GM20431 (cell line): ENCODE measurements around the gene ARHGAP30.
"Not testable (repeated sequence)": the region's sequence is repeated elsewhere in the genome, so short reads cannot be mapped to it uniquely, and the experiment has no call there.

Experiments
- in situ Hi-C: fragments of 300-500 bp; cut with MseI, MboI; formaldehyde crosslinking; loops from one replicate; pipeline ENCODE4 v1.15.0; 2020; ENCODE audit warnings: low sequenced_read_pairs; ENCODE audit not compliant: unreplicated experiment

Gene ARHGAP30

GRCh38 chr1:161069731-161070270 is at the start of gene ARHGAP30:
ARHGAP30 (minus strand) TSS chr1:161069891; CDS start chr1:161069624, 267 bp downstream.
- in situ Hi-C loops: no loop called here

GRCh38 chr1:161117759-161118581 is 48.3 kb upstream of the ARHGAP30 start, which contains the start of the genes NIT1 and PFDN2:
NIT1 (plus strand) TSS chr1:161118105; CDS start chr1:161118177, 72 bp downstream.
PFDN2 (minus strand) TSS chr1:161118037; CDS start chr1:161118026, 11 bp downstream.
- in situ Hi-C loops: no loop called here

- in situ Hi-C loops: not testable (repeated sequence)
Measured at GRCh38 chr1:161115961-161116360, 46.3 kb upstream of the ARHGAP30 start.

GRCh38 chr1:161115132-161115711 is 45.5 kb upstream of the ARHGAP30 start:
- in situ Hi-C loops: no loop called here

- in situ Hi-C loops: no loop called here
Measured at GRCh38 chr1:161114556-161114955, 44.9 kb upstream of the ARHGAP30 start.

- in situ Hi-C loops: no loop called here
Measured at GRCh38 chr1:161113915-161114314, 44.2 kb upstream of the ARHGAP30 start.

GRCh38 chr1:161111527-161111926 is 41.8 kb upstream of the ARHGAP30 start:
- in situ Hi-C loops: no loop called here

GRCh38 chr1:161111117-161111516 is 41.4 kb upstream of the ARHGAP30 start:
- in situ Hi-C loops: no loop called here

GRCh38 chr1:161106431-161106830 is 36.7 kb upstream of the ARHGAP30 start:
- in situ Hi-C loops: no loop called here

GRCh38 chr1:161100556-161100955 is 30.9 kb upstream of the ARHGAP30 start:
- in situ Hi-C loops: no loop called here

GRCh38 chr1:161099090-161099802 is 29.6 kb upstream of the ARHGAP30 start:
- in situ Hi-C loops: no loop called here

GRCh38 chr1:161098210-161099068 is 28.7 kb upstream of the ARHGAP30 start, which contains the start of gene KLHDC9:
KLHDC9 (plus strand) TSS chr1:161098361; CDS start chr1:161098536, 175 bp downstream.
- in situ Hi-C loops: no loop called here

- in situ Hi-C loops: no loop called here
Measured at GRCh38 chr1:161096530-161096929, 26.8 kb upstream of the ARHGAP30 start.

- in situ Hi-C loops: no loop called here
Measured at GRCh38 chr1:161096015-161096414, 26.3 kb upstream of the ARHGAP30 start.

- in situ Hi-C loops: no loop called here
Measured at GRCh38 chr1:161095230-161095629, 25.5 kb upstream of the ARHGAP30 start.

- in situ Hi-C loops: no loop called here
Measured at GRCh38 chr1:161094481-161094880, 24.8 kb upstream of the ARHGAP30 start.

GRCh38 chr1:161092621-161093028 is 22.9 kb upstream of the ARHGAP30 start:
- in situ Hi-C loops: no loop called here

- in situ Hi-C loops: no loop called here
Measured at GRCh38 chr1:161091796-161092507, 22.3 kb upstream of the ARHGAP30 start.

GRCh38 chr1:161091093-161091492 is 21.4 kb upstream of the ARHGAP30 start:
- in situ Hi-C loops: no loop called here
